ENCODE data around the gene ATG4A. TPM values are rescaled to one million over a fixed set of nuclear protein-coding genes. Genes with fewer than 3 reads are reported as not detected.

ATG4A gene
- total RNA-seq, 1 donor from 2014 or later: 18.3 TPM

GRCh38 chrX:108132876-108133275, 41.3 kb downstream of the ATG4A start:
- Histone ChIP-seq H3K27me3 (ENCODE audit: control insufficient read depth in 3 of 3, insufficient read depth in 3 of 3, low read length in 3 of 3) (no peaks in the 10 kb centered on the region), H3K4me3 (ENCODE audit: low read length in 3 of 3) (no peak overlapping the region), H3K36me3 (ENCODE audit: control insufficient read depth in 3 of 3, insufficient read depth in 3 of 3, low read length in 3 of 3) (peaks cover 0 to 18% (median 6%) of the 10 kb centered on the region in 3 donors), H3K4me1 (ENCODE audit: control insufficient read depth in 3 of 3, insufficient read depth in 3 of 3, low read length in 3 of 3) (no peaks in the 10 kb centered on the region), H3K9me3 (ENCODE audit: control insufficient read depth in 3 of 3, low read length in 3 of 3) (no peaks in the 10 kb centered on the region), H3K27ac (ENCODE audit: low read depth, low read length) (no peak overlapping the region), H3K9ac (ENCODE audit: low read depth in 1 of 3, low read length in 3 of 3) (no peak overlapping the region)

DNA sequence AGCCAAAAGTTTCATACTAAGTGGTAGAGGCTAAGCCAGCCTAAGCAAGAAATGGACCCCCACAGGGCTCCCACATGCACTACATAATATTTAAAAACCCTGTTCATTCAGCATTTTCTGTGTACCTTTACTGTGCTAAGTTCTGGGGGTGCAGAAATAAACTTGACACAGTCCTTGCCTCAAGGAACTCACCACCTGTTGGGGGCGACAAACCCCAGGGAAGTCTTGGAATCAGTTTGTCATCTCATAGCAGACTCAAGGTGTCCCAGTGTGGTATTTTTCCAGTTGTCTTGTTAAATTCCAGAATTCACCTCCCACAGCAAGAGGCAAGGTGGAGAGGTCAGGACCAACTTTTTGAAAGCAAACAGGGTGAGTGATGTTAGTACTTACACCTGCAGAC, 43.1 kb downstream of the ATG4A start:
- Histone ChIP-seq H3K27me3 (ENCODE audit: control insufficient read depth in 3 of 3, insufficient read depth in 3 of 3, low read length in 3 of 3) (no peaks in the 10 kb centered on the region), H3K4me1 (ENCODE audit: control insufficient read depth in 3 of 3, insufficient read depth in 3 of 3, low read length in 3 of 3) (no peaks in the 10 kb centered on the region), H3K27ac (ENCODE audit: low read depth, low read length) (no peak overlapping the region), H3K9me3 (ENCODE audit: control insufficient read depth in 3 of 3, low read length in 3 of 3) (no peaks in the 10 kb centered on the region), H3K4me3 (ENCODE audit: low read length in 3 of 3) (no peak overlapping the region), H3K9ac (ENCODE audit: low read depth in 1 of 3, low read length in 3 of 3) (no peak overlapping the region), H3K36me3 (ENCODE audit: control insufficient read depth in 3 of 3, insufficient read depth in 3 of 3, low read length in 3 of 3) (peaks cover 9 to 26% (median 15%) of the 10 kb centered on the region in 3 donors)

- Histone ChIP-seq H3K27ac (ENCODE audit: low read depth, low read length) (no peak overlapping the region), H3K4me3 (ENCODE audit: low read length in 3 of 3) (no peak overlapping the region), H3K9me3 (ENCODE audit: control insufficient read depth in 3 of 3, low read length in 3 of 3) (no peaks in the 10 kb centered on the region), H3K36me3 (ENCODE audit: control insufficient read depth in 3 of 3, insufficient read depth in 3 of 3, low read length in 3 of 3) (peaks cover 9 to 19% (median 14%) of the 10 kb centered on the region in 3 donors), H3K4me1 (ENCODE audit: control insufficient read depth in 3 of 3, insufficient read depth in 3 of 3, low read length in 3 of 3) (no peaks in the 10 kb centered on the region), H3K27me3 (ENCODE audit: control insufficient read depth in 3 of 3, insufficient read depth in 3 of 3, low read length in 3 of 3) (no peaks in the 10 kb centered on the region), H3K9ac (ENCODE audit: low read depth in 1 of 3, low read length in 3 of 3) (no peak overlapping the region)
Measured at GRCh38 chrX:108138814-108139702, 47.5 kb downstream of the ATG4A start.

DNA sequence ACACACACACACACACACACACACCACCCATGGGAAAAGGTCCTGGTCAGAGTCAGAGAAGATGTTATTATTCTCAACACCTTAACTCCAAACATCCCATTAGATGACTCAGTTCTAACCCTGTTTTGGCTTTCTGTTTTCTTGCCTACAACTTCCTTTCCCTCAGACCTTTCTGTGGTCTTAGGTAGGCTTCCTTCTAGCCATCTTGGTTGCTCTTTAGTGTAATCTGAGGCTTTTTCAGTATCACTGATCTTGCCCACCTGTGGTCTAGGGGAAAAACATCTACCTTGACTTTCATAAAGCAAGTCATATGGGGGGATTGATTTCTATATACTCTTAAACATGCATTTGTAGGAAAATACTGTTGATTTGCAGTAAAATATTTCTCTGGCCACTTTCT, 56.9 kb downstream of the ATG4A start:
- H3K9me3 ChIP-seq (ENCODE audit: control insufficient read depth in 3 of 3, low read length in 3 of 3): no peaks in the 10 kb centered on the region
- H3K36me3 ChIP-seq (ENCODE audit: control insufficient read depth in 3 of 3, insufficient read depth in 3 of 3, low read length in 3 of 3): peaks cover 2 to 11% (median 6%) of the 10 kb centered on the region in 3 donors
- H3K4me1 ChIP-seq (ENCODE audit: control insufficient read depth in 3 of 3, insufficient read depth in 3 of 3, low read length in 3 of 3): no peaks in the 10 kb centered on the region
- no peak overlapping the region for H3K4me3 ChIP-seq (ENCODE audit: low read length in 3 of 3)
- H3K27me3 ChIP-seq (ENCODE audit: control insufficient read depth in 3 of 3, insufficient read depth in 3 of 3, low read length in 3 of 3): no peaks in the 10 kb centered on the region
- H3K27ac ChIP-seq (ENCODE audit: low read depth, low read length): no peak overlapping the region
- H3K9ac ChIP-seq (ENCODE audit: low read depth in 1 of 3, low read length in 3 of 3): no peak overlapping the region

GRCh38 chrX:108156082-108156481, 64.5 kb downstream of the ATG4A start:
- no peak overlapping the region for H3K27ac ChIP-seq (ENCODE audit: low read depth, low read length)
- H3K9me3 ChIP-seq (ENCODE audit: control insufficient read depth in 3 of 3, low read length in 3 of 3): no peaks in the 10 kb centered on the region
- H3K36me3 ChIP-seq (ENCODE audit: control insufficient read depth in 3 of 3, insufficient read depth in 3 of 3, low read length in 3 of 3): peaks cover 3 to 17% (median 4%) of the 10 kb centered on the region in 3 donors
- H3K4me1 ChIP-seq (ENCODE audit: control insufficient read depth in 3 of 3, insufficient read depth in 3 of 3, low read length in 3 of 3): no peaks in the 10 kb centered on the region
- H3K4me3 ChIP-seq (ENCODE audit: low read length in 3 of 3): no peak overlapping the region
- peaks cover 0 to 5% (median 0%) of the 10 kb centered on the region in 3 donors for H3K27me3 ChIP-seq (ENCODE audit: control insufficient read depth in 3 of 3, insufficient read depth in 3 of 3, low read length in 3 of 3)
- no peak overlapping the region for H3K9ac ChIP-seq (ENCODE audit: low read depth in 1 of 3, low read length in 3 of 3)

DNA sequence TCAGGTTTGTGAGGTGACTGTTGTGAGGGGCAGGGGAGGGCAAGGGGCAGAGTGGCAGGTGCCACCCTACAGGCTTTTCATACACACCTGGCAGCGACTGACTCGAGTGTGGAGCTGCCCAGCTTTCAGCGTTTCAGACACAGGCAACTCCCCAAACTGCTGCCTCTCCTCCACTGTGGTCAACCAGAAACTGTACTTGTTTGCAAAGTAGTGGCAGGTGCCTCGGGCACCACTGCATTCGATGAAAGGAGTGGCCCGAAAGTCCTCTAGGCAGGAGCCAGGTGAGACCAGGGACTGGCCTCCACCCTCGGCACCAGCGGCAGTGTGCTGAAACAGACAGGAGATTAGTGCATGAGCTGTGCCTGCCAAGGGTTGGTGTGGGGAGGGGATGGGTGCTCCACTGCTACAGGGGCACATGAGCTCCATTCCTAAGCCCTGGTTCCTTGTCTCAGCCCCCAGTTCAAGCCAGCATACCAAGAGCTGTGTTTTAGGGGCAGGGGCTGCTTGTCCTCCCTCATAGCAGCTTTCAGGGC, 65.4 kb downstream of the ATG4A start:
- peaks cover 3 to 17% (median 4%) of the 10 kb centered on the region in 3 donors for H3K36me3 ChIP-seq (ENCODE audit: control insufficient read depth in 3 of 3, insufficient read depth in 3 of 3, low read length in 3 of 3)
- no peak overlapping the region for H3K9ac ChIP-seq (ENCODE audit: low read depth in 1 of 3, low read length in 3 of 3)
- H3K4me1 ChIP-seq (ENCODE audit: control insufficient read depth in 3 of 3, insufficient read depth in 3 of 3, low read length in 3 of 3): no peaks in the 10 kb centered on the region
- H3K4me3 ChIP-seq (ENCODE audit: low read length in 3 of 3): no peak overlapping the region
- H3K27ac ChIP-seq (ENCODE audit: low read depth, low read length): no peak overlapping the region
- H3K27me3 ChIP-seq (ENCODE audit: control insufficient read depth in 3 of 3, insufficient read depth in 3 of 3, low read length in 3 of 3): peaks cover 0 to 5% (median 0%) of the 10 kb centered on the region in 3 donors
- no peaks in the 10 kb centered on the region for H3K9me3 ChIP-seq (ENCODE audit: control insufficient read depth in 3 of 3, low read length in 3 of 3)

DNA sequence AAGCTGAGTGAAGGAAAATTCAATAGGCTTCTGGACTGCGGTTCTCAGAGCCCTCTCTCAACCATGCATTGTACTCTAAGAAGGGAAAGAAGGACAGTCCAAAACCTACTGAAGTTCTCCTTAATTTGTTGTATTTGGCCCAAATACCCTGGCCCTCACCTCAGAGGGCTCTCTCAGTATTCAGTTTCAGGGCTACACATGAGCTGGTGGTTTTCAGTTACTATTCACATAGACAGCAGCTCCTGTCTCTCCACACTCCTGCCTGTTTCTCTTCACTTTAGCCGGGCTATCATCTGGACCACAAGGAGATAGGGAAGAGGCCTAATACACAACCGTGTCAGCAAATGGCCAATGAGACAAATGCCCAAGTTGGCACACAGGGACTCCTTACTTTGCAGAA, 66.0 kb downstream of the ATG4A start:
- Histone ChIP-seq H3K36me3 (ENCODE audit: control insufficient read depth in 3 of 3, insufficient read depth in 3 of 3, low read length in 3 of 3) (peaks cover under 1 to 14% (median 3%) of the 10 kb centered on the region in 3 donors), H3K9me3 (ENCODE audit: control insufficient read depth in 3 of 3, low read length in 3 of 3) (no peaks in the 10 kb centered on the region), H3K4me3 (ENCODE audit: low read length in 3 of 3) (no peak overlapping the region), H3K4me1 (ENCODE audit: control insufficient read depth in 3 of 3, insufficient read depth in 3 of 3, low read length in 3 of 3) (no peaks in the 10 kb centered on the region), H3K9ac (ENCODE audit: low read depth in 1 of 3, low read length in 3 of 3) (no peak overlapping the region), H3K27ac (ENCODE audit: low read depth, low read length) (no peak overlapping the region), H3K27me3 (ENCODE audit: control insufficient read depth in 3 of 3, insufficient read depth in 3 of 3, low read length in 3 of 3) (peaks cover 0 to 5% (median 0%) of the 10 kb centered on the region in 3 donors)

- Histone ChIP-seq H3K9ac (ENCODE audit: low read depth in 1 of 3, low read length in 3 of 3) (peak overlapping the region in 1 of 3 donors; percentile 6), H3K4me1 (ENCODE audit: control insufficient read depth in 3 of 3, insufficient read depth in 3 of 3, low read length in 3 of 3) (no peaks in the 10 kb centered on the region), H3K4me3 (ENCODE audit: low read length in 3 of 3) (no peak overlapping the region), H3K36me3 (ENCODE audit: control insufficient read depth in 3 of 3, insufficient read depth in 3 of 3, low read length in 3 of 3) (peaks cover 0 to 6% (median 0%) of the 10 kb centered on the region in 3 donors), H3K27me3 (ENCODE audit: control insufficient read depth in 3 of 3, insufficient read depth in 3 of 3, low read length in 3 of 3) (peaks cover 0 to 13% (median 0%) of the 10 kb centered on the region in 3 donors), H3K27ac (ENCODE audit: low read depth, low read length) (no peak overlapping the region), H3K9me3 (ENCODE audit: control insufficient read depth in 3 of 3, low read length in 3 of 3) (no peaks in the 10 kb centered on the region)
Measured at GRCh38 chrX:108159028-108159670, 67.6 kb downstream of the ATG4A start.

GRCh38 chrX:108160309-108160708, 68.7 kb downstream of the ATG4A start:
- peaks cover 0 to 15% (median 0%) of the 10 kb centered on the region in 3 donors for H3K27me3 ChIP-seq (ENCODE audit: control insufficient read depth in 3 of 3, insufficient read depth in 3 of 3, low read length in 3 of 3)
- no peak overlapping the region for H3K27ac ChIP-seq (ENCODE audit: low read depth, low read length)
- H3K4me3 ChIP-seq (ENCODE audit: low read length in 3 of 3): no peak overlapping the region
- H3K36me3 ChIP-seq (ENCODE audit: control insufficient read depth in 3 of 3, insufficient read depth in 3 of 3, low read length in 3 of 3): peaks cover 0 to 4% (median 0%) of the 10 kb centered on the region in 3 donors
- H3K9ac ChIP-seq (ENCODE audit: low read depth in 1 of 3, low read length in 3 of 3): no peak overlapping the region
- no peaks in the 10 kb centered on the region for H3K9me3 ChIP-seq (ENCODE audit: control insufficient read depth in 3 of 3, low read length in 3 of 3)
- H3K4me1 ChIP-seq (ENCODE audit: control insufficient read depth in 3 of 3, insufficient read depth in 3 of 3, low read length in 3 of 3): no peaks in the 10 kb centered on the region

GRCh38 chrX:108162265-108162664, 70.7 kb downstream of the ATG4A start:
- Histone ChIP-seq H3K9me3 (ENCODE audit: control insufficient read depth in 3 of 3, low read length in 3 of 3) (no peaks in the 10 kb centered on the region), H3K4me1 (ENCODE audit: control insufficient read depth in 3 of 3, insufficient read depth in 3 of 3, low read length in 3 of 3) (no peaks in the 10 kb centered on the region), H3K27me3 (ENCODE audit: control insufficient read depth in 3 of 3, insufficient read depth in 3 of 3, low read length in 3 of 3) (peaks cover 0 to 15% (median 0%) of the 10 kb centered on the region in 3 donors), H3K4me3 (ENCODE audit: low read length in 3 of 3) (no peak overlapping the region), H3K27ac (ENCODE audit: low read depth, low read length) (no peak overlapping the region), H3K9ac (ENCODE audit: low read depth in 1 of 3, low read length in 3 of 3) (no peak overlapping the region), H3K36me3 (ENCODE audit: control insufficient read depth in 3 of 3, insufficient read depth in 3 of 3, low read length in 3 of 3) (no peaks in the 10 kb centered on the region)

Measured in skeletal muscle tissue (tissue), 4 donors.